ENCODE results near the gene PROSER2. TPM values are rescaled to one million over a fixed set of nuclear protein-coding genes. Genes with fewer than 3 reads are reported as not detected.
A peak's percentile ranks its signal among the peaks of the same experiment; 100 is the strongest.

The PROSER2 gene, protein sequence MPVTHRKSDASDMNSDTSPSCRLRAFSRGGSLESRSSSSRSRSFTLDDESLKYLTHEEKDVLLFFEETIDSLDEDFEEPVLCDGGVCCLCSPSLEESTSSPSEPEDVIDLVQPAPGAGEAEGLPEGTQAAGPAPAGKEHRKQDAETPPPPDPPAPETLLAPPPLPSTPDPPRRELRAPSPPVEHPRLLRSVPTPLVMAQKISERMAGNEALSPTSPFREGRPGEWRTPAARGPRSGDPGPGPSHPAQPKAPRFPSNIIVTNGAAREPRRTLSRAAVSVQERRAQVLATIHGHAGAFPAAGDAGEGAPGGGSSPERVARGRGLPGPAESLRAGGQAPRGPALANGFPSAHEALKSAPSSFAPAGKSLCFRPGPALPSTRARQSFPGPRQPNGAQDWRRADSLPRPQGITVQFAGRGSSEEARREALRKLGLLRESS
- total RNA-seq = 10 to 100 TPM in 2 of 5 donors, 1 to 10 TPM in 2, not detected in 1; 1.3 to 16.2 (median 9.5) TPM
- polyA plus RNA-seq = 10 to 100 TPM in 1 of 3 donors, 1 to 10 TPM in 2; 5.2 to 13.4 (median 5.7) TPM
- long read RNA-seq, donor 1, partial matches to known transcripts = 0 of 5 reads
- long read RNA-seq, donor 1, other reads (novel, unspliced or antisense) = 0 of 5 reads
- long read RNA-seq, donor 2, partial matches to known transcripts = 0 of 7 reads
- long read RNA-seq, donor 2, other reads (novel, unspliced or antisense) = 0 of 7 reads
- long read RNA-seq, donor 3, partial matches to known transcripts = 0 of 5 reads
- long read RNA-seq, donor 3, other reads (novel, unspliced or antisense) = 0 of 5 reads
- long read RNA-seq, donor 4 = 0 reads
- long read RNA-seq, donor 5, partial matches to known transcripts = 0 of 6 reads
- long read RNA-seq, donor 5, other reads (novel, unspliced or antisense) = 0 of 6 reads
- long read RNA-seq, donor 6, transcript PROSER2-201 (4 exons, 3,333 nt) = major isoform, 6 of 9 reads
- long read RNA-seq, donor 6, partial matches to known transcripts = 0 of 9 reads
- long read RNA-seq, donor 6, other reads (novel, unspliced or antisense) = 0 of 9 reads
- long read RNA-seq, donor 7, partial matches to known transcripts = 0 of 5 reads
- long read RNA-seq, donor 7, other reads (novel, unspliced or antisense) = 0 of 5 reads
- long read RNA-seq, donor 8, transcript PROSER2-202 (1 exons, 1,232 nt) = major isoform, 5 of 7 reads
- long read RNA-seq, donor 8, partial matches to known transcripts = 0 of 7 reads
- long read RNA-seq, donor 8, other reads (novel, unspliced or antisense) = 0 of 7 reads
- long read RNA-seq, donor 9, partial matches to known transcripts = 0 of 5 reads
- long read RNA-seq, donor 9, other reads (novel, unspliced or antisense) = 0 of 5 reads
- long read RNA-seq, donor 10, partial matches to known transcripts = 0 of 1 reads
- long read RNA-seq, donor 10, other reads (novel, unspliced or antisense) = 0 of 1 reads

DNA sequence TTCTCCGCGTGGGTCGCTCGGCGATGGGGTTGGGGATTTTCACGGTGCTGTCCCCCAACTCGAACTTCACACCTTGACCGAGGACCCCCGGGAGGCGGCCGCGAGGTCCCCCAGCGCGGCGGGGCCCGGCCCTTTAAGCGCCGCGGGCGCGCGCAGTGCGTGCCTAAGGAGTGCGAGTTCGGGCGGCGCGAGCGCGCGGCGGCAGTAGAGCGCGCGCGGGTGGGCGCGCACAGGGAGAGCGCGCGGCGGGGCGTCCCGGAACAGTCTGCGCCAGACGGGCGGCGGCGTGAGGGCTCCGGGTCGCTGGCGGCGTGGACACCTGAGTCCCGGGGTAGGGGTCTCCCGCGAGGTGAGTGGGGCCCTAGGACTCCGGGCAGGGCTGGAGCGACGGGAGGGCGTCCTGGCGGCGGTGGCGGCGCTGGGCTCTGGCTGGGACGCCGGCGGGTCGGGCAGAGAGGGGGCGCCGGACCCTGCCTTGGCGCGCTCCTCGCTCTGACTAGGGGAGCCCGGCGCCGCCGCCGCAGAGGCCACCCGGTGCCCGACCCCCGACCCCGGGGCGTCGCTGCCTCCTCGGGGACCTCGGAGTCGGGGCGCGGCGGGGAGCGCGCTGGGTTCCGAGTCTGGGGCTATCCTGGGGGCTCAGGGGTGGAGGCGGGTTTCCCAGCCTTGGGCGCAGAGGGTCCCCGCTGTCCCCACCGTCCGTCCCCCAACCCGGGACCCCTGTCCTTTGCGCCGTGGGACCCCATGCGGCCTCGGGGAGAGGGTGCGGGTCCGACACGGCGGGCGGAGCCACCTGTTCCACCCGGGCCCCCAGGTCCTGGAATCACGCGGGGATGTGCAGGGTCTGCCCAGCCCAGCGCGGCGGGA is at the start of gene PROSER2:
Gene PROSER2, plus strand, starts transcription at position 235 of the 867 bp plus-strand sequence. CDS start 28,722 bp downstream, outside the sequence.
- WGBS, 5 donors = 1 to 2% (median 1%) methylated on average over 38 to 114 of the region's 114 CpGs
- Histone ChIP-seq H3K27me3 (peaks cover 0 to 28% (median 10%) of the 10 kb centered on the region in 3 donors), H3K9me3 (no peaks in the 10 kb centered on the region), H3K36me3 (no peaks in the 10 kb centered on the region), H3K4me1 (peaks cover 8 to 44% (median 35%) of the 10 kb centered on the region in 4 donors), H3K27ac (peak within 1 kb of the TSS; percentile 86 to 99 (median 91)), H3K4me3 (peak within 1 kb of the TSS; percentile 70 to 88 (median 79))
- intact Hi-C loops (cut with DNase I; ENCODE audit: low total_unique reads) = no loop called here
- DNase-seq = peak; percentile 72 to 87
- TF ChIP-seq EP300 (IDR thresholded peaks at IDR 0.05) (no peak), POLR2AphosphoS5 (IDR thresholded peaks at IDR 0.05) (peak in 2 of 3 donors; percentile 86 to 91), POLR2A (IDR thresholded peaks at IDR 0.05) (peak in 1 of 4 donors; percentile 76)
- TF ChIP-seq, protein P1, sequence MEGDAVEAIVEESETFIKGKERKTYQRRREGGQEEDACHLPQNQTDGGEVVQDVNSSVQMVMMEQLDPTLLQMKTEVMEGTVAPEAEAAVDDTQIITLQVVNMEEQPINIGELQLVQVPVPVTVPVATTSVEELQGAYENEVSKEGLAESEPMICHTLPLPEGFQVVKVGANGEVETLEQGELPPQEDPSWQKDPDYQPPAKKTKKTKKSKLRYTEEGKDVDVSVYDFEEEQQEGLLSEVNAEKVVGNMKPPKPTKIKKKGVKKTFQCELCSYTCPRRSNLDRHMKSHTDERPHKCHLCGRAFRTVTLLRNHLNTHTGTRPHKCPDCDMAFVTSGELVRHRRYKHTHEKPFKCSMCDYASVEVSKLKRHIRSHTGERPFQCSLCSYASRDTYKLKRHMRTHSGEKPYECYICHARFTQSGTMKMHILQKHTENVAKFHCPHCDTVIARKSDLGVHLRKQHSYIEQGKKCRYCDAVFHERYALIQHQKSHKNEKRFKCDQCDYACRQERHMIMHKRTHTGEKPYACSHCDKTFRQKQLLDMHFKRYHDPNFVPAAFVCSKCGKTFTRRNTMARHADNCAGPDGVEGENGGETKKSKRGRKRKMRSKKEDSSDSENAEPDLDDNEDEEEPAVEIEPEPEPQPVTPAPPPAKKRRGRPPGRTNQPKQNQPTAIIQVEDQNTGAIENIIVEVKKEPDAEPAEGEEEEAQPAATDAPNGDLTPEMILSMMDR (IDR thresholded peaks at IDR 0.05) = no peak

DNA sequence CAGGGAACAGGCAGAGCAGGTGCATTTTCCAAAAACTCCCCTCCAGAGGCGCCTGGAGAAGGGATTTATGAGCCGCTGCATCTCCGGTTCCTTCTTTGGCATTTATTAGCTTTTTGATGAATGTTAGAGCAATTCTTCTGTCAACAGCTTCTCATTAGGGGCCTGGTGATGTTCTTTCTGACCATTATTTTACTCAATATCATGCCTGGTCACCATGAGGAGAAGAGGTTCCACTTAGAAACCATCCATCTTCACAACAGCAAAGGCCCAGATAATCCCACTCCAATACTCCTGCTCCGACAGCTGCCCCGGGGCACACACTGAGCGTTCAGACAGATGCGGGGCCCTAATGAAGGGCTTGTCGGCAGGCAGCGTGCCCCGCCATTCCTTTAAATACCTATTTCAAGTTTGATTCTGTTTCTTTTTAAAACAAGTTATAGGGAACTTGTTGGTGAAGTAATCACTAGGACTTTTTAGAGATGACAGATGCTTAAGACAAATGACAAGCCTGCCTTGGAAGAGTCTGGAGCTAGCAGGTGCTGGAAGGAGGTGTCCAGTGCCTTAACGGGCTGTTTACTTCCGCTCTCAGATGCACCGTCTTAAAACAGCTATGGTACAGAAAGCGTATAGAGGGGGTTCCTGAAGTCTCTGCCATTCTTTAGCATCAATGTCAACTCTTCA is 49.3 kb upstream of the PROSER2 start:
- 80 to 90% (median 85%) methylated on average over 14 of the region's 14 CpGs for WGBS, 5 donors
- H3K4me3 ChIP-seq = no peak overlapping the region
- H3K4me1 ChIP-seq = no peaks in the 10 kb centered on the region
- DNase-seq = no peak
- H3K9me3 ChIP-seq = no peaks in the 10 kb centered on the region
- peaks cover 0 to 5% (median 3%) of the 10 kb centered on the region in 3 donors for H3K27me3 ChIP-seq
- intact Hi-C loops (cut with DNase I; ENCODE audit: low total_unique reads) = no loop called here
- H3K36me3 ChIP-seq = no peaks in the 10 kb centered on the region
- TF ChIP-seq POLR2AphosphoS5 (IDR thresholded peaks at IDR 0.05) = no peak
- no peak overlapping the region for H3K27ac ChIP-seq

DNA sequence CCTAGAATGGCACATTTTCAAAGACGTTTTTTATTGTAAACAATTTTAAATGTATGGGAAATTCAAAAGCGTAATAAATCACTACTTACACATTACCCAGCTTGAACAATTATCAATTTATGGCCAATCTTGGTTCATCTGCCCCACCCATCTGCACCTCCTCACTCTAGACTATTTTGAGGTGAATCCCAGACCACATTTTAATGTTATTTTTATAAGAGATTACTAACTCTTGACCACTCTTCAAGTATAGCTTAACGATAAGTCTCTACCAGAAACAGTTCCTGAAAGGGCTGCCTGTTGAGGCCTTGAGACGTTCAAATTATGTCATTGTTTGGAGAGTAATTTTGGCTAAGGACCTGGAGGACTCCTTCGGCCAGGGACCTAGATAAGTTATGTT is 47.7 kb upstream of the PROSER2 start:
- no peak for DNase-seq
- Histone ChIP-seq H3K36me3 (no peaks in the 10 kb centered on the region), H3K4me1 (no peaks in the 10 kb centered on the region), H3K27me3 (peaks cover 0 to 5% (median 3%) of the 10 kb centered on the region in 3 donors), H3K4me3 (no peak overlapping the region), H3K9me3 (no peaks in the 10 kb centered on the region), H3K27ac (no peak overlapping the region)
- intact Hi-C loops (cut with DNase I; ENCODE audit: low total_unique reads) = no loop called here
- 53 to 69% (median 65%) methylated on average over 5 of the region's 5 CpGs for WGBS, 5 donors
- TF ChIP-seq, protein P1 (IDR thresholded peaks at IDR 0.05) = no peak
- TF ChIP-seq EP300 (IDR thresholded peaks at IDR 0.05) = no peak
- no peak for TF ChIP-seq POLR2A (IDR thresholded peaks at IDR 0.05)
- no peak for TF ChIP-seq POLR2AphosphoS5 (IDR thresholded peaks at IDR 0.05)
